NK-92 (cell line): ENCODE data around the gene UBL7.

Experiments
- DNase-seq: peaks from one replicate; lab custom pipeline; 2025; ENCODE audit not compliant: unreplicated experiment; lab: John Stamatoyannopoulos, UW

UBL7 gene

GRCh38 chr15:74424901-74425528 lies 35.9 kb downstream of the UBL7 start:
- no peak for DNase-seq

- no peak for DNase-seq
These were observed 37.3 kb downstream of the UBL7 start for GRCh38 chr15:74423431-74424257.

- no peak for DNase-seq
These were observed 38.1 kb downstream of the UBL7 start for GRCh38 chr15:74422652-74423430.

GRCh38 chr15:74422265-74422651 lies 38.7 kb downstream of the UBL7 start:
- no peak for DNase-seq

GRCh38 chr15:74421302-74422245 lies 39.4 kb downstream of the UBL7 start:
- no peak for DNase-seq

GRCh38 chr15:74420193-74420905 lies 40.6 kb downstream of the UBL7 start:
- DNase-seq, result no peak

- no peak for DNase-seq
These were observed 41.5 kb downstream of the UBL7 start for GRCh38 chr15:74419432-74419831.

GRCh38 chr15:74418575-74419338 lies 42.2 kb downstream of the UBL7 start:
- DNase-seq, result no peak

GRCh38 chr15:74417670-74418069 lies 43.3 kb downstream of the UBL7 start:
- DNase-seq, result no peak

GRCh38 chr15:74417225-74417624 lies 43.7 kb downstream of the UBL7 start:
- no peak for DNase-seq

- DNase-seq, result no peak
These were observed 44.7 kb downstream of the UBL7 start for GRCh38 chr15:74415966-74416916.

- no peak for DNase-seq
These were observed 46.2 kb downstream of the UBL7 start for GRCh38 chr15:74414603-74415338.

- no peak for DNase-seq
These were observed 46.8 kb downstream of the UBL7 start for GRCh38 chr15:74414081-74414580.

GRCh38 chr15:74413350-74414080 lies 47.4 kb downstream of the UBL7 start:
- no peak for DNase-seq

- no peak for DNase-seq
These were observed 48.8 kb downstream of the UBL7 start for GRCh38 chr15:74412159-74412558.

- no peak for DNase-seq
These were observed 49.3 kb downstream of the UBL7 start for GRCh38 chr15:74411686-74412085.

- no peak for DNase-seq
These were observed 50.5 kb downstream of the UBL7 start for GRCh38 chr15:74410502-74410901.
